Stimulated activated memory B cell treated with anti-CD40 and anti-IgM and Interleukin-4, amounts not matched to agents 10 μg/mL and 1 μg/mL and 100 μg/mL, for 72 hours (primary cell): Measurements from ENCODE around the gene PTGER2.

Experiments used
- ATAC-seq: fragments of 150-1000 bp; cut with Tn5 transposase; 2 replicates; pipeline ENCODE4 v1.10.0; 2021
- H3K27ac Mint-ChIP-seq: one replicate; pipeline ENCODE4 v1.8.0; 2022; ENCODE audit warnings: mild to moderate bottlenecking, mixed read lengths
- H3K27me3 Mint-ChIP-seq: one replicate; pipeline ENCODE4 v1.8.0; 2022; ENCODE audit warnings: mixed read lengths
- H3K36me3 Mint-ChIP-seq: one replicate; pipeline ENCODE4 v1.8.0; 2022; ENCODE audit warnings: mixed read lengths
- H3K4me1 Mint-ChIP-seq: one replicate; pipeline ENCODE4 v1.8.0; 2022; ENCODE audit warnings: mixed read lengths
- H3K4me3 Mint-ChIP-seq: one replicate; pipeline ENCODE4 v1.8.0; 2022; ENCODE audit warnings: mild to moderate bottlenecking, moderate library complexity, mixed read lengths
- H3K9me3 Mint-ChIP-seq: one replicate; pipeline ENCODE4 v1.8.0; 2022; ENCODE audit warnings: mixed read lengths

The PTGER2 gene, protein sequence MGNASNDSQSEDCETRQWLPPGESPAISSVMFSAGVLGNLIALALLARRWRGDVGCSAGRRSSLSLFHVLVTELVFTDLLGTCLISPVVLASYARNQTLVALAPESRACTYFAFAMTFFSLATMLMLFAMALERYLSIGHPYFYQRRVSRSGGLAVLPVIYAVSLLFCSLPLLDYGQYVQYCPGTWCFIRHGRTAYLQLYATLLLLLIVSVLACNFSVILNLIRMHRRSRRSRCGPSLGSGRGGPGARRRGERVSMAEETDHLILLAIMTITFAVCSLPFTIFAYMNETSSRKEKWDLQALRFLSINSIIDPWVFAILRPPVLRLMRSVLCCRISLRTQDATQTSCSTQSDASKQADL

DNA sequence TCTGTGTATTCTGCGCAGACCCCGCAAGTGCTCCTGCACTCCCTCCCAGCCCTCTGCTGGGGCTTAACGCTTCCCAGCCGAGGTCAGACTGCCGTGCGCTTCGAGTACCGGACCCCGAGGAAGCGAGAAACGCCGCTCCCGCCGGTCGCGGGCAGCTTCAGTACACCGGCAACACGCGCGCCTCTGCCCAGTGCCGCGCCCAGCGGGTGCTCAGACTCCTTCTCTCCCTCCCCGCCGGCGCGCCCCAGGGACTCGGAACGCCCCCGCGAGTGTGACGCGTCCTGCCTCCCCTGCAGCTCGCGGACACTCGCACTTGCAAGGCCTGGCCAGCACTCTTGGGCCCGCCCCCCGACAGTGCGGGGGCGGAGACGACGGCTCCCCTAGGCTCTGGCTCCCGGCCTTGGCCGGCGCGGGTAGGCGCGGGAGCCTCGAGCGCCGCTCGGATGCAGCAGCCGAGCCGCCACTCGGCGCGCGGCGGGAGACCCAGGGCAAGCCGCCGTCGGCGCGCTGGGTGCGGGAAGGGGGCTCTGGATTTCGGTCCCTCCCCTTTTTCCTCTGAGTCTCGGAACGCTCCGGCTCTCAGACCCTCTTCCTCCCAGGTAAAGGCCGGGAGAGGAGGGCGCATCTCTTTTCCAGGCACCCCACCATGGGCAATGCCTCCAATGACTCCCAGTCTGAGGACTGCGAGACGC, at the start of gene PTGER2:
Gene PTGER2 (plus strand): TSS at position 410 of the 692 bp plus-strand sequence. CDS start 237 bp downstream, at position 647.
- Mint-ChIP-seq H3K4me1 (peaks cover 40% of the 10 kb centered on the region), H3K27ac (peak within 1 kb of the TSS; percentile 25), H3K27me3 (peaks cover 49% of the 10 kb centered on the region), H3K9me3 (peaks cover 3% of the 10 kb centered on the region), H3K36me3 (no peaks in the 10 kb centered on the region), H3K4me3 (peak within 1 kb of the TSS; percentile 83)
- ATAC-seq, result peak; percentile 69

- ATAC-seq, result no peak
- Mint-ChIP-seq H3K27me3 (peaks cover 33% of the 10 kb centered on the region), H3K9me3 (no peaks in the 10 kb centered on the region), H3K36me3 (no peaks in the 10 kb centered on the region), H3K4me1 (peaks cover 29% of the 10 kb centered on the region), H3K4me3 (no peak overlapping the region), H3K27ac (no peak overlapping the region)
Observed at GRCh38 chr14:52265253-52265652, 48.9 kb upstream of the PTGER2 start.

- peaks cover 29% of the 10 kb centered on the region for H3K4me1 Mint-ChIP-seq
- no peak overlapping the region for H3K27ac Mint-ChIP-seq
- H3K4me3 Mint-ChIP-seq, result no peak overlapping the region
- no peaks in the 10 kb centered on the region for H3K9me3 Mint-ChIP-seq
- no peaks in the 10 kb centered on the region for H3K36me3 Mint-ChIP-seq
- ATAC-seq, result no peak
- H3K27me3 Mint-ChIP-seq, result peaks cover 33% of the 10 kb centered on the region
Observed at GRCh38 chr14:52266179-52266578, 47.9 kb upstream of the PTGER2 start.

DNA sequence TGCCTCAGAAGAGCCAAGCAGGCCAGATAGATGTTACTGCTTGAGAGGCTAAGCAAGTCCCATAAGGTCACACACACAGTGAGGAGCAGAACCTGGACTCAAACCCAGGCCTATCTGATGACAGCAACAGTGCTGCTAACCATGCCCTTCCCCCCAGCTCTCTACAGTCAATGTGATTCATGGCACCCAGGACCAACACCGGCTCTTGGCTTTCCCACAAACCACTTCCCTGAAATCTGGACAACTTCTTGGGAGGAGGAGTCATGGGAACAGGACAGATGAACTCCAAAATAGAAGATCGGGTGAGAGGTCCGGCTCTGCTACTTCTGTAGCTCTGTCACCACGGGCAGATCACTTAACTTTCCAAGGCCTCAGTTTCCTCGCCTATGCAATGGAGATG, 47.3 kb upstream of the PTGER2 start:
- Mint-ChIP-seq H3K36me3 (no peaks in the 10 kb centered on the region), H3K27me3 (peaks cover 33% of the 10 kb centered on the region), H3K27ac (no peak overlapping the region)

DNA sequence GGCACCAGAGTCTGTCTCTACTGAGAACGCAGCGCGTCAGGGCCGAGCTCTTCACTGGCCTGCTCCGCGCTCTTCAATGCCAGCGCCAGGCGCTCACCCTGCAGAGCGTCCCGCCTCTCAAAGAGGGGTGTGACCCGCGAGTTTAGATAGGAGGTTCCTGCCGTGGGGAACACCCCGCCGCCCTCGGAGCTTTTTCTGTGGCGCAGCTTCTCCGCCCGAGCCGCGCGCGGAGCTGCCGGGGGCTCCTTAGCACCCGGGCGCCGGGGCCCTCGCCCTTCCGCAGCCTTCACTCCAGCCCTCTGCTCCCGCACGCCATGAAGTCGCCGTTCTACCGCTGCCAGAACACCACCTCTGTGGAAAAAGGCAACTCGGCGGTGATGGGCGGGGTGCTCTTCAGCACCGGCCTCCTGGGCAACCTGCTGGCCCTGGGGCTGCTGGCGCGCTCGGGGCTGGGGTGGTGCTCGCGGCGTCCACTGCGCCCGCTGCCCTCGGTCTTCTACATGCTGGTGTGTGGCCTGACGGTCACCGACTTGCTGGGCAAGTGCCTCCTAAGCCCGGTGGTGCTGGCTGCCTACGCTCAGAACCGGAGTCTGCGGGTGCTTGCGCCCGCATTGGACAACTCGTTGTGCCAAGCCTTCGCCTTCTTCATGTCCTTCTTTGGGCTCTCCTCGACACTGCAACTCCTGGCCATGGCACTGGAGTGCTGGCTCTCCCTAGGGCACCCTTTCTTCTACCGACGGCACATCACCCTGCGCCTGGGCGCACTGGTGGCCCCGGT, 46.4 kb upstream of the PTGER2 start, which contains the start of gene PTGDR:
Gene PTGDR (plus strand): TSS at position 198 of the 778 bp plus-strand sequence. CDS start 117 bp downstream, at position 315.
- H3K4me3 Mint-ChIP-seq, result peak within 1 kb of the TSS; percentile 16
- no peaks in the 10 kb centered on the region for H3K9me3 Mint-ChIP-seq
- H3K27ac Mint-ChIP-seq, result no peak within 1 kb of the TSS
- peaks cover 40% of the 10 kb centered on the region for H3K27me3 Mint-ChIP-seq
- H3K36me3 Mint-ChIP-seq, result no peaks in the 10 kb centered on the region
- peak; percentile 27 for ATAC-seq
- peaks cover 26% of the 10 kb centered on the region for H3K4me1 Mint-ChIP-seq

More for the DNA sequence above, 47.3 kb upstream of the PTGER2 start:
- peaks cover 29% of the 10 kb centered on the region for H3K4me1 Mint-ChIP-seq
- no peaks in the 10 kb centered on the region for H3K9me3 Mint-ChIP-seq
- no peak for ATAC-seq
- no peak overlapping the region for H3K4me3 Mint-ChIP-seq

- H3K27ac Mint-ChIP-seq, result no peak overlapping the region
- H3K36me3 Mint-ChIP-seq, result no peaks in the 10 kb centered on the region
- peaks cover 22% of the 10 kb centered on the region for H3K4me1 Mint-ChIP-seq
- peaks cover 47% of the 10 kb centered on the region for H3K27me3 Mint-ChIP-seq
- peak overlapping the region; percentile 16 for H3K4me3 Mint-ChIP-seq
- ATAC-seq, result no peak
- H3K9me3 Mint-ChIP-seq, result no peaks in the 10 kb centered on the region
Observed at GRCh38 chr14:52268279-52269061, 45.6 kb upstream of the PTGER2 start.

GRCh38 chr14:52269100-52269499, 45.0 kb upstream of the PTGER2 start:
- Mint-ChIP-seq H3K36me3 (no peaks in the 10 kb centered on the region), H3K4me3 (no peak overlapping the region), H3K9me3 (no peaks in the 10 kb centered on the region), H3K27ac (no peak overlapping the region), H3K4me1 (peaks cover 22% of the 10 kb centered on the region), H3K27me3 (peaks cover 50% of the 10 kb centered on the region)
- ATAC-seq, result no peak

DNA sequence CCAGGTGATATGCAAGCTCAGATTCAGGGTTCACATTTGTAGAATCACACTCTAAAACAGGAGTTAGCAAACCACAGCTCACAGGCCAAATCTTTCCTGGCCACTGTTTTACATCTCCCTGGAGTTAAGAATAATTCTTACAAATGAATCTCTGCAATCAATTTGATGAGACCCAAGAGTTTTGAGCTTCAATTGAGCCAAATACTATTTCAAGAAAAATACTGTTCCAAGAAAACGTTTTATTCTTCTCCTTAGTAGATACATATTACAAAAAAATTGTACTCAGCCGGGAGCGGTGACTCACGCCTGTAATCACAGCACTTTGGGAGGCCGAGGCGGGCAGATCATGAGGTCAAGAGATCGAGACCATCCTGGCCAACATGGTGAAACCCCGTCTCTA, 44.1 kb upstream of the PTGER2 start:
- Mint-ChIP-seq H3K27ac (no peak overlapping the region), H3K27me3 (peaks cover 50% of the 10 kb centered on the region), H3K4me3 (no peak overlapping the region), H3K36me3 (no peaks in the 10 kb centered on the region), H3K4me1 (peaks cover 22% of the 10 kb centered on the region), H3K9me3 (no peaks in the 10 kb centered on the region)
- ATAC-seq, result no peak

DNA sequence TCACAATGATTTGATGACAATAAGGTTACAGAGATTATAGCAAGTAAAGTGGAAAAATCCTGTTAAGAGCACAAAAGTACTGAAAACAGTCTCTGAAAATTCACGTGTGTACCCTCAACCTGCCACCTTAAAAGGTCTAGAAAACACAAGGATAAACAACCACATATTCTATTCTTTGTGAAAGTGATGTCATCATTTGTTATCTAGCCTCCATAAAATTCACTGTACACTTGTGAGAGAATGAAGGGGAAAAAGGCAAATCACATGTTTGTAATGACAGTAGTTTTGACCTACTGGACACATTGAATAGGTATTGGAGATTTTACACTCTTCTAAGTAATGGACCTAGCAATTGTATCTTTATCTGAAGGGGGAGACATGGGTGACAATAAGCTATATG, 42.6 kb upstream of the PTGER2 start:
- Mint-ChIP-seq H3K9me3 (no peaks in the 10 kb centered on the region), H3K36me3 (no peaks in the 10 kb centered on the region), H3K4me1 (peaks cover 15% of the 10 kb centered on the region), H3K4me3 (no peak overlapping the region), H3K27ac (no peak overlapping the region), H3K27me3 (peaks cover 48% of the 10 kb centered on the region)
- ATAC-seq, result no peak

GRCh38 chr14:52272375-52272774, 41.7 kb upstream of the PTGER2 start:
- peaks cover 41% of the 10 kb centered on the region for H3K27me3 Mint-ChIP-seq
- H3K4me3 Mint-ChIP-seq, result no peak overlapping the region
- H3K27ac Mint-ChIP-seq, result no peak overlapping the region
- no peaks in the 10 kb centered on the region for H3K36me3 Mint-ChIP-seq
- no peaks in the 10 kb centered on the region for H3K9me3 Mint-ChIP-seq
- H3K4me1 Mint-ChIP-seq, result peaks cover 15% of the 10 kb centered on the region
- ATAC-seq, result no peak

DNA sequence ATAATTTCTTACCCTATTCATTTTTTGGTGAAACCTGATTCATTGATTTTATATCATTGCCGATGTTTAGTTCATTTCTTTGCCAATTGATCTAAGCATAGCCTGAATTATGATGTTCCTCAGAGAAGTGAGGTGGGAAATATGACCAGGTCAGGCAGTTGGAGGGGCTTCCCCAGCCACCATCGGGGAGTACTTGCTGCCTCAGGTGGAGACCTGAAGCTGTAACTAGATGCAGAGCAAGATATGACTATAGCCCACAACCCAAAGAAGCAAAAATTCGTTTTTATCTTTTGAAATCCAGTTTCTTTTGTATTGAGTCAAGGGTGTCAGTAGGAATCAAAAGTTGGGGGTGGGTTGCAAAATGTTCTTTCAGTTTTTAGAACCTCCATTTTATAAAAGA, 38.7 kb upstream of the PTGER2 start:
- H3K9me3 Mint-ChIP-seq, result no peaks in the 10 kb centered on the region
- H3K36me3 Mint-ChIP-seq, result no peaks in the 10 kb centered on the region

GRCh38 chr14:52277552-52277951, 36.6 kb upstream of the PTGER2 start:
- no peaks in the 10 kb centered on the region for H3K4me1 Mint-ChIP-seq

More for the DNA sequence above, 38.7 kb upstream of the PTGER2 start:
- Mint-ChIP-seq H3K27ac (no peak overlapping the region), H3K4me3 (no peak overlapping the region), H3K27me3 (peaks cover 29% of the 10 kb centered on the region), H3K4me1 (no peaks in the 10 kb centered on the region)
- ATAC-seq, result no peak

DNA sequence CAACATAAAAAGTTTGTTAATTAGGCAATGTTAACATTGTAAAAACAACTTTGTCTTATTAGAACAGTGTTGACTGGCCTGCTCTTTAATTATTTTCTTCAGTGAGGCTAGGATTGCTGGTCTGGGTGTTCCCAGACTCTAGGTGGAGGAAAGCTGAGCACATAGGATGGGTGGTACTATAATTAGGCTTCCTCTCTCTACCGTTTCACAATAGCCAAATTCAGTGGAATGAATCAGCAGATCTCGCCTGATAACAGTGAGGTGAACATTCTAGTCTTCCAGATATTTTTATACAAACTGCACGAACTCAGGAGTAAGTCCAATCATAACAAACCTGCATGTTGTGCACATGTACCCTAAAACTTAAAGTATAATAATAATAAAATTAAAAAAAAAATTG, 34.7 kb upstream of the PTGER2 start:
- no peak for ATAC-seq
- no peaks in the 10 kb centered on the region for H3K9me3 Mint-ChIP-seq
- H3K4me3 Mint-ChIP-seq, result no peak overlapping the region

More at GRCh38 chr14:52277552-52277951, 36.6 kb upstream of the PTGER2 start:
- H3K27me3 Mint-ChIP-seq, result peaks cover 24% of the 10 kb centered on the region
- H3K36me3 Mint-ChIP-seq, result no peaks in the 10 kb centered on the region
- no peak overlapping the region for H3K4me3 Mint-ChIP-seq
- no peak for ATAC-seq
- H3K9me3 Mint-ChIP-seq, result no peaks in the 10 kb centered on the region
- no peak overlapping the region for H3K27ac Mint-ChIP-seq

DNA sequence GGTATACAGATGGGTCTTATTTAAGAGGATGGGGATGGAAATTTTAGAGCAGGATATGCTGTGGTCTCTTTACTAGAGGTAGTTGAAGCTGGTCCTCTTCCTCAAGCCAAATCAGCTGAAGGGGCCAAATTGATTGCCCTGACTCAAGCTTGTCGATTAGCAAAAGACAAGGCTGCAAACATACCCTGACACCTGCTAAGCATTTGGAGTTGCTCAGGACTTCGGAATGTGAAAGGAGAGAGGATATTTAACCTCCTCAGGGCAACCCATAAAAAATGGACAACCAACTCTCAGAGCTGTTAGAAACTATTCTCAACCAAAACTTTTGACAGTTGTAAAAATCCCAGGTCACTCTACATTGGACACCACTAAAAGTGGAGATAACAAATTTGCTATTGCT, 31.0 kb upstream of the PTGER2 start:
- Mint-ChIP-seq H3K27ac (no peak overlapping the region), H3K4me3 (no peak overlapping the region), H3K9me3 (no peaks in the 10 kb centered on the region), H3K4me1 (no peaks in the 10 kb centered on the region), H3K36me3 (no peaks in the 10 kb centered on the region), H3K27me3 (peaks cover 14% of the 10 kb centered on the region)
- no peak for ATAC-seq

More for the DNA sequence above, 34.7 kb upstream of the PTGER2 start:
- no peaks in the 10 kb centered on the region for H3K36me3 Mint-ChIP-seq
- peaks cover 12% of the 10 kb centered on the region for H3K27me3 Mint-ChIP-seq
- no peaks in the 10 kb centered on the region for H3K4me1 Mint-ChIP-seq
- no peak overlapping the region for H3K27ac Mint-ChIP-seq
